Body of pancreas (tissue), 4 donors: Measurements from ENCODE around the gene CDC16.

Source experiments
- CTCF ChIP-seq, 7 experiments: fragments of 450-650 bp in 4 of 7; fragments of 200-600 bp in 3 of 7; sonication (generic) in 3 of 7; IDR thresholded peaks; one replicate each; pipeline ENCODE4 v1.5.1; 2016 to 2019; ENCODE audit warnings: antibody characterized with exemption in 7 of 7
- POLR2A ChIP-seq, 3 donors: fragments of 450-650 bp; IDR thresholded peaks; one replicate each; pipeline ENCODE4 v1.6.1; 2016; ENCODE audit warnings: antibody characterized with exemption in 3 of 3, mild to moderate bottlenecking in 2 of 3

GRCh38 chr13:114198556-114198955 is 36.1 kb upstream of the CDC16 start:
- TF ChIP-seq CTCF (IDR thresholded peaks at IDR 0.05) (no peak), POLR2A (IDR thresholded peaks at IDR 0.05) (no peak)
